Activated CD4-positive, alpha-beta T cell treated with anti-CD3 and anti-CD28 coated beads for 36 hours (primary cell): Measurements from ENCODE around the gene SULT1A1. TPM values are rescaled to one million over a fixed set of nuclear protein-coding genes. Genes with fewer than 3 reads are reported as not detected.
"Not testable (repeated sequence)": the region's sequence is repeated elsewhere in the genome, so short reads cannot be mapped to it uniquely, and the experiment has no call there.

ENCODE experiments used
- ATAC-seq: fragments of 200-7000 bp; cut with Tn5 transposase; one replicate; pipeline ENCODE4 v1.10.0; 2021; ENCODE audit warnings: mild to moderate bottlenecking, moderate library complexity
- CTCF ChIA-PET: fragments of 350-600 bp; sonication (Branson Sonifier 250); formaldehyde crosslinking; loops from one replicate; lab custom pipeline; 2021; ENCODE audit warnings: antibody characterized with exemption; lab: Charles Lee
- POLR2A ChIA-PET: fragments of 350-600 bp; sonication (Branson Sonifier 250); formaldehyde crosslinking; loops from one replicate; lab custom pipeline; 2021; ENCODE audit warnings: antibody characterized with exemption, inconsistent platforms; lab: Charles Lee
- DNase-seq: peaks from one replicate; pipeline ENCODE4 v3.0.0-alpha.2; 2020
- H3K27ac Mint-ChIP-seq: one replicate; pipeline ENCODE4 v1.8.0; 2021; ENCODE audit warnings: mixed read lengths
- H3K27me3 Mint-ChIP-seq: one replicate; pipeline ENCODE4 v1.8.0; 2021; ENCODE audit warnings: mixed read lengths
- H3K36me3 Mint-ChIP-seq: one replicate; pipeline ENCODE4 v1.8.0; 2021; ENCODE audit warnings: low read depth, mixed read lengths
- H3K4me1 Mint-ChIP-seq: one replicate; pipeline ENCODE4 v1.8.0; 2021; ENCODE audit warnings: mixed read lengths
- H3K4me3 Mint-ChIP-seq: one replicate; pipeline ENCODE4 v1.8.0; 2021; ENCODE audit warnings: mild to moderate bottlenecking, moderate library complexity, mixed read lengths
- H3K9me3 Mint-ChIP-seq: one replicate; pipeline ENCODE4 v1.8.0; 2021; ENCODE audit warnings: low read depth, mixed read lengths
- intact Hi-C, 2 experiments: fragments of 100-400 bp; cut with DNase I in 1 of 2; cut with micrococcal nuclease in 1 of 2; formaldehyde crosslinking; loops; one replicate each; pipeline versions ENCODE4 v1.14.2 to v1.15.1; 2022 to 2024; cut with DNase I, micrococcal nuclease
- total RNA-seq, 2 experiments: library from RNA; stranded (reverse); gene quantifications; one replicate each; pipeline ENCODE4 v1.2.3, GENCODE V29; 2021

Gene SULT1A1
- total RNA-seq, result 10 to 100 TPM; 12.1 to 13.9 TPM

GRCh38 chr16:28609631-28610594 is at the start of gene SULT1A1:
Gene SULT1A1 (minus strand): TSS chr16:28610044. CDS start chr16:28608855, 1,189 bp downstream.
- H3K4me3 Mint-ChIP-seq, result no peak within 1 kb of the TSS
- no peaks in the 10 kb centered on the region for H3K27me3 Mint-ChIP-seq
- DNase-seq (no peak), ATAC-seq (no peak)
- POLR2A ChIA-PET, result no interaction called here
- intact Hi-C loops, result no loop called here
- peaks cover 9% of the 10 kb centered on the region for H3K4me1 Mint-ChIP-seq
- H3K36me3 Mint-ChIP-seq, result peaks cover 2% of the 10 kb centered on the region
- H3K27ac Mint-ChIP-seq, result peak within 1 kb of the TSS; percentile 8
- H3K9me3 Mint-ChIP-seq, result no peaks in the 10 kb centered on the region
- CTCF ChIA-PET, result interaction anchor here (0.7 kb wide), 2 partner anchors 381 to 424 kb away, joined by 3 read pairs; no protein-coding TSS in a partner anchor

GRCh38 chr16:28639959-28640358 is 30.1 kb upstream of the SULT1A1 start:
- H3K4me3 Mint-ChIP-seq, H3K9me3 Mint-ChIP-seq, H3K4me1 Mint-ChIP-seq, H3K36me3 Mint-ChIP-seq, H3K27me3 Mint-ChIP-seq, ATAC-seq, intact Hi-C loops, H3K27ac Mint-ChIP-seq, CTCF ChIA-PET, POLR2A ChIA-PET: not testable (repeated sequence)
- peak; percentile 13 for DNase-seq

- intact Hi-C loops, H3K36me3 Mint-ChIP-seq, ATAC-seq, CTCF ChIA-PET, DNase-seq, H3K27me3 Mint-ChIP-seq, H3K27ac Mint-ChIP-seq, POLR2A ChIA-PET, H3K4me1 Mint-ChIP-seq, H3K4me3 Mint-ChIP-seq, H3K9me3 Mint-ChIP-seq: not testable (repeated sequence)
Measured at GRCh38 chr16:28638359-28638758, 28.5 kb upstream of the SULT1A1 start.

- CTCF ChIA-PET, H3K36me3 Mint-ChIP-seq, DNase-seq, H3K4me3 Mint-ChIP-seq, ATAC-seq, POLR2A ChIA-PET, H3K27me3 Mint-ChIP-seq, H3K27ac Mint-ChIP-seq, H3K9me3 Mint-ChIP-seq, intact Hi-C loops, H3K4me1 Mint-ChIP-seq: not testable (repeated sequence)
Measured at GRCh38 chr16:28637765-28638164, 27.9 kb upstream of the SULT1A1 start, which contains the start of gene NPIPB8. Gene NPIPB8 (plus strand): TSS chr16:28638065. CDS start chr16:28638361, 296 bp downstream.

GRCh38 chr16:28636093-28636823 is 26.4 kb upstream of the SULT1A1 start:
- H3K4me3 Mint-ChIP-seq, H3K36me3 Mint-ChIP-seq, H3K27me3 Mint-ChIP-seq, ATAC-seq, H3K27ac Mint-ChIP-seq, POLR2A ChIA-PET, CTCF ChIA-PET, H3K4me1 Mint-ChIP-seq, DNase-seq, H3K9me3 Mint-ChIP-seq, intact Hi-C loops: not testable (repeated sequence)

GRCh38 chr16:28630905-28631304 is 21.1 kb upstream of the SULT1A1 start:
- POLR2A ChIA-PET, intact Hi-C loops, H3K36me3 Mint-ChIP-seq, H3K27ac Mint-ChIP-seq, DNase-seq, H3K27me3 Mint-ChIP-seq, H3K4me3 Mint-ChIP-seq, ATAC-seq, H3K9me3 Mint-ChIP-seq, H3K4me1 Mint-ChIP-seq: not testable (repeated sequence)
- CTCF ChIA-PET, result interaction anchor here (0.6 kb wide), 1 partner anchor 13 kb away, joined by 3 read pairs; no protein-coding TSS in a partner anchor

GRCh38 chr16:28623172-28623711 is 13.4 kb upstream of the SULT1A1 start:
- Mint-ChIP-seq H3K4me3 (peak overlapping the region; percentile 77), H3K36me3 (peaks cover 8% of the 10 kb centered on the region), H3K9me3 (no peaks in the 10 kb centered on the region), H3K27me3 (no peaks in the 10 kb centered on the region), H3K4me1 (peaks cover 16% of the 10 kb centered on the region), H3K27ac (peak overlapping the region; percentile 88)
- ChIA-PET CTCF (interaction anchor here (0.6 kb wide), 1 partner anchor 92 kb away, joined by 5 read pairs; no protein-coding TSS in a partner anchor), POLR2A (interaction anchor here (0.6 kb wide), 1 partner anchor 387 kb away, joined by 5 read pairs; no protein-coding TSS in a partner anchor)
- intact Hi-C loops, result loop anchor here in 1 of 2 experiments (5.0 kb wide), 1 partner anchor 71 kb away; the partner anchor contains the start of gene SGF29
- ATAC-seq (peak; percentile 94), DNase-seq (peak; percentile 81)

- DNase-seq (peak; percentile 34), ATAC-seq (peak; percentile 13)
- H3K27ac Mint-ChIP-seq, result peak overlapping the region; percentile 88
- POLR2A ChIA-PET, CTCF ChIA-PET, H3K27me3 Mint-ChIP-seq, H3K36me3 Mint-ChIP-seq, H3K9me3 Mint-ChIP-seq: not testable (repeated sequence)
- peak overlapping the region; percentile 77 for H3K4me3 Mint-ChIP-seq
- intact Hi-C loops, result loop anchor here in 1 of 2 experiments (5.0 kb wide), 1 partner anchor 70 kb away; the partner anchor contains the start of gene SGF29
- peaks cover 16% of the 10 kb centered on the region for H3K4me1 Mint-ChIP-seq
Measured at GRCh38 chr16:28622532-28623171, 12.8 kb upstream of the SULT1A1 start.

- Mint-ChIP-seq H3K4me3 (peak overlapping the region; percentile 77), H3K4me1 (peaks cover 16% of the 10 kb centered on the region), H3K36me3 (peaks cover 8% of the 10 kb centered on the region), H3K27ac (peak overlapping the region; percentile 58), H3K9me3 (no peaks in the 10 kb centered on the region), H3K27me3 (no peaks in the 10 kb centered on the region)
- ATAC-seq (no peak), DNase-seq (no peak)
- ChIA-PET CTCF (no interaction called here), POLR2A (interaction anchor here (1.2 kb wide), 1 partner anchor 87 kb away, joined by 3 read pairs; no protein-coding TSS in a partner anchor)
- intact Hi-C loops, result loop anchor here in 1 of 2 experiments (5.0 kb wide), 1 partner anchor 69 kb away; the partner anchor contains the start of gene SGF29
Measured at GRCh38 chr16:28621481-28622155, 11.8 kb upstream of the SULT1A1 start.

GRCh38 chr16:28620316-28620715 is 10.5 kb upstream of the SULT1A1 start:
- H3K36me3 Mint-ChIP-seq, H3K4me3 Mint-ChIP-seq, ATAC-seq, DNase-seq, H3K27me3 Mint-ChIP-seq, H3K27ac Mint-ChIP-seq, POLR2A ChIA-PET, H3K9me3 Mint-ChIP-seq: not testable (repeated sequence)
- CTCF ChIA-PET, result interaction anchor here (0.6 to 1.0 kb wide), 2 partner anchors 15 to 922 kb away, joined by 3 read pairs; no protein-coding TSS in a partner anchor
- intact Hi-C loops, result loop anchor here in 1 of 2 experiments (5.0 kb wide), 1 partner anchor 68 kb away; the partner anchor contains the start of gene SGF29
- H3K4me1 Mint-ChIP-seq, result peaks cover 16% of the 10 kb centered on the region
